Transverse colon (tissue), 4 donors: ENCODE data around the gene SDR42E1. TPM values are rescaled to one million over a fixed set of nuclear protein-coding genes. Genes with fewer than 3 reads are reported as not detected.

Source experiments
- DNase-seq: peaks from one replicate; pipeline ENCODE4 v3.0.0-alpha.2; 2019
- H3K27ac ChIP-seq, 4 donors: fragments of 200-600 bp; sonication (generic); 2 replicates each; pipeline ENCODE4 v1.5.1; 2016 to 2018; ENCODE audit warnings: inconsistent platforms in 4 of 4
- H3K27me3 ChIP-seq: fragments of 200-600 bp; sonication (generic); 2 replicates; pipeline ENCODE4 v1.5.1; 2017; ENCODE audit warnings: inconsistent platforms
- H3K36me3 ChIP-seq, 4 donors: fragments of 200-600 bp; sonication (generic); 2 replicates each; pipeline ENCODE4 v1.5.1; 2017 to 2019; ENCODE audit warnings: inconsistent platforms in 4 of 4
- H3K4me1 ChIP-seq, 4 donors: fragments of 200-600 bp; sonication (generic); 2 replicates each; pipeline ENCODE4 v1.5.1; 2017 to 2020; ENCODE audit warnings: inconsistent platforms in 4 of 4
- H3K4me3 ChIP-seq, 4 donors: fragments of 200-600 bp; sonication (generic); 1 replicate in 1 of 4; 2 replicates in 3 of 4; pipeline versions ENCODE4 v1.5.1 to v1.6.1; 2017 to 2019; ENCODE audit warnings: inconsistent platforms in 4 of 4
- H3K9me3 ChIP-seq, 2 donors: fragments of 200-600 bp; sonication (generic); 2 replicates each; pipeline ENCODE4 v1.5.1; 2017 to 2019; ENCODE audit warnings: inconsistent platforms in 2 of 2
- CTCF ChIP-seq, 5 experiments: fragments of 200-600 bp in 3 of 5; fragments of 450-650 bp in 2 of 5; sonication (generic) in 3 of 5; IDR thresholded peaks; 1 replicate in 2 of 5; 2 replicates in 3 of 5; pipeline ENCODE4 v1.5.1; 2016 to 2017; ENCODE audit warnings: antibody characterized with exemption in 5 of 5, inconsistent platforms in 3 of 5, mild to moderate bottlenecking in 2 of 5, moderate library complexity in 1 of 5
- EP300 ChIP-seq: sonication (generic); formaldehyde crosslinking; IDR thresholded peaks from one replicate; pipeline ENCODE4 v1.6.1; 2017; ENCODE audit warnings: antibody characterized with exemption, low read depth
- POLR2A ChIP-seq: fragments of 450-650 bp; IDR thresholded peaks from one replicate; pipeline ENCODE4 v1.6.1; 2016; ENCODE audit warnings: antibody characterized with exemption, mild to moderate bottlenecking, moderate library complexity
- POLR2AphosphoS5 ChIP-seq, 3 donors: sonication (generic); formaldehyde crosslinking; IDR thresholded peaks; one replicate each; pipeline ENCODE4 v1.6.1; 2016; ENCODE audit warnings: antibody characterized with exemption in 3 of 3
- WGBS, 2 donors: methylation state at CpG; one replicate each; pipeline ENCODE4 v1.1.5; 2018; ENCODE audit warnings: low coverage in 1 of 2; 5-methylcytosine and 5-hydroxymethylcytosine counted together
- in situ Hi-C, 4 donors: fragments of 200-750 bp; cut with MboI; loops; one replicate each; pipeline versions ENCODE4 v1.15.0 to v1.15.1; 2017; ENCODE audit warnings: low sequenced_read_pairs in 3 of 4, low pct_ligation_motif_present in 1 of 4, low pct_unique_long_range_greater_than_20kb in 1 of 4
- intact Hi-C: fragments of 100-400 bp; cut with DNase I; formaldehyde crosslinking; loops from one replicate; pipeline ENCODE4 v1.15.1; 2023; ENCODE audit warnings: low total_unique reads
- total RNA-seq, 4 donors: library from RNA; depleted of rRNA; stranded (reverse); fragments of >200 nt; gene quantifications; one replicate each; pipeline ENCODE4 v1.1.0, GENCODE V29; 2016

SDR42E1 gene
- total RNA-seq, 4 donors from 2014 or later: 3.4 to 12.2 (median 7.7) TPM

DNA sequence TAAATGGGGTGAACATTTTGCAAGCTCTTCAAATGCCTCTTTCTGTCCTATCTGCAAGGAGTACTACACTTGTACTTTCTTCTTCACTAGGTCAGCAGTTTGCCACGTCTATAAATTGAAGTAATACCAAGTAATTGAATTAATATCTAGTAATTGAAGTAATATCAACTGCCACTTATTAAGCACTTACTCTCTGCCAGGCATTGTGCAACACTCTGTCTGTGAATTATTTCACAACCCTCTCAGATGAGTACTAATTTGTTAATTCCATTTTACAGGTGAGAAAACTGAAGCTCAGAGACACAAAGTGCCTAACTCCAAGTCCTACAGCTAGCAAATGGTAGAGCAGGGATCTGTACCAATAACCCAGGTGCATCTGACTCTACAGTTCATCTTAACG is 4.1 kb downstream of the SDR42E1 start:
- in situ Hi-C loops (no loop called here), intact Hi-C loops (no loop called here)
- Histone ChIP-seq H3K4me3 (no peak overlapping the region), H3K36me3 (peaks cover 0 to 4% (median 0%) of the 10 kb centered on the region in 4 donors), H3K4me1 (peaks cover 0 to 7% (median 2%) of the 10 kb centered on the region in 4 donors), H3K9me3 (peaks cover 0 to 12% of the 10 kb centered on the region in 2 donors), H3K27ac (no peak overlapping the region), H3K27me3 (peaks cover 4% of the 10 kb centered on the region)
- DNase-seq: no peak
- no peak for TF ChIP-seq CTCF (IDR thresholded peaks at IDR 0.05)
- no peak for TF ChIP-seq POLR2A
- TF ChIP-seq POLR2AphosphoS5 (IDR thresholded peaks at IDR 0.05): no peak
- TF ChIP-seq EP300: no peak
- WGBS, 2 donors: 73 to 91% methylated on average over 2 of the region's 2 CpGs

GRCh38 chr16:82006036-82006435 is 5.2 kb downstream of the SDR42E1 start:
- no peak for DNase-seq
- Histone ChIP-seq H3K4me3 (no peak overlapping the region), H3K27me3 (no peaks in the 10 kb centered on the region), H3K4me1 (peaks cover 0 to 7% (median 2%) of the 10 kb centered on the region in 4 donors), H3K9me3 (peaks cover 0 to 12% of the 10 kb centered on the region in 2 donors), H3K36me3 (peaks cover 0 to 4% (median 0%) of the 10 kb centered on the region in 4 donors), H3K27ac (no peak overlapping the region)
- WGBS, 2 donors: 61 to 74% methylated on average over 5 of the region's 5 CpGs
- no peak for TF ChIP-seq POLR2A
- TF ChIP-seq POLR2AphosphoS5 (IDR thresholded peaks at IDR 0.05): no peak
- no peak for TF ChIP-seq EP300
- no peak for TF ChIP-seq CTCF (IDR thresholded peaks at IDR 0.05)
- intact Hi-C loops (no loop called here), in situ Hi-C loops (no loop called here)

DNA sequence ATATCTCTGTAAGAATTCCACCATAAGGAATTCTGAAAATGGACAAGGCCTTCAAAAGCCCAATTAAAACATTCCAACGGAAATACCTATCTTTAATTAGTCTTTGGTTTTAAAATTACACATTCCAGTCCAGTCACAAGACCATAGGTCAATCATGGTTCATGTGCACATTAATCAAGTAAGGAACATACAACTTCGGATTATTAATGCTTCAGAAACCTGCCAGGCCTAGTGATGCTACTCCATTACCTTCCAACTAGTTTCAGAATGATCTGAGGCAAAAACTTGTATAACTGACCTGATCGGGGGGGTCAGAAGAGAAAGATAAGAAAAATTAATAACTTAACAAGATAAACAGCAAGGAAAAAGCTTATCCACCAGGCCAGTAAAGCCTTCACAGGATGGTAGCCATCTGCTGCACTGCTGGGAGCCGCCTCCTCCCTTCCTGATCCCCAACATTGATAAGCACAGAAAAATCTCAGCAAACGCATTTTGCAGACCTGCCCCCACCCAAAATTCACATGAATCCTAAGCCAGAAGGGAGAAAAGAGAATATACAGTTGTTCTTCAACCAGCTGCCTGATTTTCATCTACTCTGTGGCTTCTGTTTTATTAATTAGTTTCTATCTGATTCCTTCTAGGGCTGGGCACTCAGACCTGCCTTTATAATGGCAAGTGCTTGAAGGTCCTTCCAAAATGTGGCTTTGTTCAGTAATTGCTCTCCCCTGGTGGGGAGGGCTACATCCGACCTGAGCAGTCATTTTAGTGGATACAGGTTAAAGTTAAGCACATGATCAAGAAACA is 6.0 kb downstream of the SDR42E1 start:
- Histone ChIP-seq H3K4me1 (peaks cover 0 to under 1% (median under 1%) of the 10 kb centered on the region in 4 donors), H3K4me3 (no peak overlapping the region), H3K27me3 (no peaks in the 10 kb centered on the region), H3K36me3 (peaks cover 0 to 4% (median 0%) of the 10 kb centered on the region in 4 donors), H3K27ac (no peak overlapping the region), H3K9me3 (peaks cover 0 to 12% of the 10 kb centered on the region in 2 donors)
- DNase-seq: no peak
- in situ Hi-C loops (no loop called here), intact Hi-C loops (no loop called here)
- TF ChIP-seq POLR2A (no peak), CTCF (IDR thresholded peaks at IDR 0.05) (no peak), POLR2AphosphoS5 (IDR thresholded peaks at IDR 0.05) (no peak), EP300 (no peak)
- WGBS, 2 donors: 81 to 94% methylated on average over 5 to 6 of the region's 6 CpGs

GRCh38 chr16:82004601-82005000 is 6.7 kb downstream of the SDR42E1 start:
- Histone ChIP-seq H3K36me3 (peaks cover 0 to 4% (median 0%) of the 10 kb centered on the region in 4 donors), H3K4me3 (no peak overlapping the region), H3K27ac (no peak overlapping the region), H3K27me3 (no peaks in the 10 kb centered on the region), H3K4me1 (no peaks in the 10 kb centered on the region), H3K9me3 (peaks cover 0 to 12% of the 10 kb centered on the region in 2 donors)
- intact Hi-C loops: no loop called here
- WGBS, 2 donors: 82 to 85% methylated on average over 5 of the region's 5 CpGs
- TF ChIP-seq POLR2AphosphoS5 (IDR thresholded peaks at IDR 0.05) (no peak), POLR2A (no peak), CTCF (IDR thresholded peaks at IDR 0.05) (no peak), EP300 (no peak)
- no peak for DNase-seq
- in situ Hi-C loops: no loop called here
